Measurements from ENCODE around the gene TXLNG.

DNA sequence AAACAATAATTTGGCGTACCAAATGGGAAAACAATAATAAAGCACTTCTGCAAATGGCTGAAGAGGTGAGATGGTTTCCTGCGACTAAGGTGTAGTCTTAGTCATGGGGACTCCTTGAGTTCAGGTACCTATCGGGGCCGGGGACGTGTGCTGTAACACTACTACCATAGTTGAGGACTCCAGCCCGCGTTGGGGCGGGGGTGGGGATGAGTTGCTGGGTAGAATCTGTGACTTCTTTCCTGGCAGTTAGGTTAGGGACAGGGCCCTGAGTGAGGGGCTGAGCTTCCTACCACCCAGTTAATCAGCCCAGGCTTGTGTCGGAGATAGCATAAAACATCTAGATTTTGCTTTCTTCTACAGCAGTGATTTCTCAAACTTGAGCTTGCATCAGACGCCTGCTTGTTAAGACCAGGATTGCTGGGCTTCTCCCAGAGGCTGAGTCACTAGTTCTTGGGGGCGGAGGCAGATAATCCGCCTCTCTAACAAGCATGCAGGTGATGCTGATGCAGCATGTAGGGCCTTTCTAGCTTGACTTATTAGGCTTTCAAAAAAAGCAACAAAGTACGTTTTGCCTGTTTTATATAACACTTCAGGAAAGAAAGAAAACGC is 53.7 kb downstream of the TXLNG start:
- TF ChIP-seq GATA2 (IDR thresholded peaks at IDR 0.05; ENCODE audit: low read depth, low read length) = no peak
- TF ChIP-seq GATA3 (IDR thresholded peaks at IDR 0.05; ENCODE audit: low read depth, low read length) = no peak
